ENCODE measurements around the gene HK2.
"Not testable (repeated sequence)": the region's sequence is repeated elsewhere in the genome, so short reads cannot be mapped to it uniquely, and the experiment has no call there.

Gene HK2

GRCh38 chr2:74896232-74896631 is 62.3 kb downstream of the HK2 start:
- no peak for TF ChIP-seq CTCF (IDR thresholded peaks at IDR 0.05; ENCODE audit: low read depth, low read length)
- no peaks in the 10 kb centered on the region for H3K27me3 ChIP-seq (ENCODE audit: insufficient read depth, low read depth, severe bottlenecking)
- DNase-seq, result no peak
- no peaks in the 10 kb centered on the region for H3K9me3 ChIP-seq (ENCODE audit: severe bottlenecking)
- no peaks in the 10 kb centered on the region for H3K36me3 ChIP-seq
- no peak overlapping the region for H3K27ac ChIP-seq
- H3K4me3 ChIP-seq (ENCODE audit: low read depth, low read length), result no peak overlapping the region

- not testable (repeated sequence) for DNase-seq; H3K36me3 ChIP-seq; H3K27me3 ChIP-seq (ENCODE audit: insufficient read depth, low read depth, severe bottlenecking); H3K9me3 ChIP-seq (ENCODE audit: severe bottlenecking); H3K4me3 ChIP-seq (ENCODE audit: low read depth, low read length); H3K27ac ChIP-seq
Observed at GRCh38 chr2:74900225-74900624, 66.3 kb downstream of the HK2 start.

GRCh38 chr2:74902281-74902860 is 68.4 kb downstream of the HK2 start:
- DNase-seq, result peak; percentile 53
- H3K27ac ChIP-seq, result no peak overlapping the region
- no peaks in the 10 kb centered on the region for H3K27me3 ChIP-seq (ENCODE audit: insufficient read depth, low read depth, severe bottlenecking)
- no peaks in the 10 kb centered on the region for H3K36me3 ChIP-seq
- no peak overlapping the region for H3K4me3 ChIP-seq (ENCODE audit: low read depth, low read length)
- no peak for TF ChIP-seq CTCF (IDR thresholded peaks at IDR 0.05; ENCODE audit: low read depth, low read length)
- no peaks in the 10 kb centered on the region for H3K9me3 ChIP-seq (ENCODE audit: severe bottlenecking)

GRCh38 chr2:74906395-74906794 is 72.5 kb downstream of the HK2 start:
- no peak overlapping the region for H3K27ac ChIP-seq
- no peak for TF ChIP-seq CTCF (IDR thresholded peaks at IDR 0.05; ENCODE audit: low read depth, low read length)
- no peak overlapping the region for H3K4me3 ChIP-seq (ENCODE audit: low read depth, low read length)

GRCh38 chr2:74907560-74907959 is 73.6 kb downstream of the HK2 start:
- H3K27ac ChIP-seq; H3K27me3 ChIP-seq (ENCODE audit: insufficient read depth, low read depth, severe bottlenecking); DNase-seq; H3K4me3 ChIP-seq (ENCODE audit: low read depth, low read length); H3K9me3 ChIP-seq (ENCODE audit: severe bottlenecking); H3K36me3 ChIP-seq: not testable (repeated sequence)

More at GRCh38 chr2:74906395-74906794, 72.5 kb downstream of the HK2 start:
- Histone ChIP-seq H3K9me3 (ENCODE audit: severe bottlenecking) (no peaks in the 10 kb centered on the region), H3K36me3 (no peaks in the 10 kb centered on the region), H3K27me3 (ENCODE audit: insufficient read depth, low read depth, severe bottlenecking) (no peaks in the 10 kb centered on the region)
- DNase-seq, result no peak

- no peak for DNase-seq
- Histone ChIP-seq H3K4me3 (ENCODE audit: low read depth, low read length) (no peak overlapping the region), H3K9me3 (ENCODE audit: severe bottlenecking) (no peaks in the 10 kb centered on the region), H3K27me3 (ENCODE audit: insufficient read depth, low read depth, severe bottlenecking) (no peaks in the 10 kb centered on the region), H3K36me3 (no peaks in the 10 kb centered on the region), H3K27ac (no peak overlapping the region)
- no peak for TF ChIP-seq CTCF (IDR thresholded peaks at IDR 0.05; ENCODE audit: low read depth, low read length)
Observed at GRCh38 chr2:74908748-74909444, 75.0 kb downstream of the HK2 start.

GRCh38 chr2:74910245-74910644 is 76.3 kb downstream of the HK2 start:
- no peak overlapping the region for H3K27ac ChIP-seq
- H3K36me3 ChIP-seq, result no peaks in the 10 kb centered on the region
- no peak overlapping the region for H3K4me3 ChIP-seq (ENCODE audit: low read depth, low read length)
- TF ChIP-seq CTCF (IDR thresholded peaks at IDR 0.05; ENCODE audit: low read depth, low read length), result no peak
- no peak for DNase-seq
- H3K27me3 ChIP-seq (ENCODE audit: insufficient read depth, low read depth, severe bottlenecking), result no peaks in the 10 kb centered on the region
- H3K9me3 ChIP-seq (ENCODE audit: severe bottlenecking), result no peaks in the 10 kb centered on the region

All from WERI-Rb-1 (cell line).